ENCODE data around the gene COL11A2.
"Not testable (repeated sequence)": the region's sequence is repeated elsewhere in the genome, so short reads cannot be mapped to it uniquely, and the experiment has no call there.

Gene COL11A2

DNA sequence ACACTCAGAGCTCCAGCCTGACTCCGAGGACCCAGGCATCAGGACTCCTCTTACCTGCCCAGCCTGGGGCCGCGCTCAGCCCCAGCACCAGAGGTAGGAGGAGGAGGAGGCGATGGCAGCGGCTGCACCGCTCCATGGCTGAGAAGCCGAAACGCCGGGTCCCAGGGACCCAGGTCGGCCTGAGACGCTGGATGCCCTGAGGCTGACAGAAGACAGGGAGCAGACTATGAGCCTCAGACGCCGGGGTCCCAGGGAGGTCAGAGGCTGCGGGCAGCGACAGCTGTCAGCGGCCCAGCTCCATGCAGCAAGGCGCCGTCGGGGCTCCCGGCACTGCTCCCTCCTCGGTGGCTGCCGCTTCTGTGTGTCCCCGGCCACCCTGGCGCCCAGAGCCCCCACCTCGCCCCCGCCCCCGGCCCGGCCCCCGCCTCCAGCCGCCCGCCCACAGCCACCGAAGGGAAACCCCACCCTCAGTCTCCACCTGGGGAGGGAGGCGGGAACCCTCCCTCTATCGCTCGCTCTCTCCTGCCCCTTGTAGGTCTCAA, at the start of gene COL11A2:
COL11A2 (minus strand) TSS at position 363 of the 542 bp plus-strand sequence; CDS start at position 136, 227 bp downstream.
- H3K27ac Mint-ChIP-seq, result no peak within 1 kb of the TSS
- peaks cover 59% of the 10 kb centered on the region for H3K27me3 Mint-ChIP-seq
- intact Hi-C loops (cut with micrococcal nuclease), result no loop called here
- H3K36me3 Mint-ChIP-seq (ENCODE audit: low read depth), result peaks cover 34% of the 10 kb centered on the region
- H3K4me1 Mint-ChIP-seq (ENCODE audit: low read depth), result peaks cover 27% of the 10 kb centered on the region
- H3K9me3 Mint-ChIP-seq, result no peaks in the 10 kb centered on the region
- peak within 1 kb of the TSS; percentile 68 for H3K4me3 Mint-ChIP-seq

DNA sequence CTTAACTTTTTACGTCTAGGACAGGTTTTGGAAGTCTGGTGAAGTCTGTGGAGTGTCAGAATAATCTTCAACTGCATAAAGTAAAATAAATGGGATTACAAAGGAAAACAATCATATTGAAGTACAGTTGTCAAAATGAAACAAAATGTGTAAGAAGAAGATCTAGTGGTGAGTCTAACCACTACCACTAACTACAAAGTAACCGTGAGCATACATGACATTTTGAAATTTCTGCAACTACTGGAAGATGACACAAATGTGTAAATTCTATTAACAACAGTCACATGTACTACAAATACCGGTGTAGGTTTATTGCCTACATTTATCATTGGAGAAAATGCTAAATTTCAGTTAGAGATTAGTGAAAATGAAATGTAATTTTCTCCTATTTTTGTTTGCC, 49.7 kb upstream of the COL11A2 start:
- intact Hi-C loops (cut with micrococcal nuclease), result no loop called here
- Mint-ChIP-seq H3K36me3 (ENCODE audit: low read depth) (no peaks in the 10 kb centered on the region), H3K9me3 (no peaks in the 10 kb centered on the region), H3K27me3 (peaks cover 35% of the 10 kb centered on the region), H3K4me1 (ENCODE audit: low read depth) (peaks cover 14% of the 10 kb centered on the region), H3K4me3 (no peak overlapping the region), H3K27ac (no peak overlapping the region)

DNA sequence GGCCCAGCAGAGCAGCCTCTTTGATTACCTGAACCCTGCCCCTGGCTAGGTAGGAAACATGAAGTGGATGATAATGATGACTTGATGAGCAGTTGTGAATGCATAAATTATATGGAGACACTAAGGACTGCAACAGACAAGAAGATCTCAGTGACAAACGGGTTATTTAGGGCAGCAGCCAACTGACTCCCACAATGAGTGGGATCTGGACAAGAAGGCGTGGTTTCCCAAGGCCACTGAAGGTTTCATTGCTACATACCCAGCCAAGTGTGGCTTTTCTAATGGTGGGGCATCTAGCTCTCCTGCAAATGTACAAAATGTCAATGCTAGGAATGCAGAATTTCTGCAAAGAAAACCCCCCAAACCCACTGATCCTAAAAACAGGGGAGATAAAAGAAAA, 45.5 kb upstream of the COL11A2 start:
- no peaks in the 10 kb centered on the region for H3K36me3 Mint-ChIP-seq (ENCODE audit: low read depth)
- intact Hi-C loops (cut with micrococcal nuclease), result no loop called here
- H3K27ac Mint-ChIP-seq, result no peak overlapping the region
- H3K4me1 Mint-ChIP-seq (ENCODE audit: low read depth), result peaks cover 14% of the 10 kb centered on the region
- no peak overlapping the region for H3K4me3 Mint-ChIP-seq
- no peaks in the 10 kb centered on the region for H3K9me3 Mint-ChIP-seq
- peaks cover 51% of the 10 kb centered on the region for H3K27me3 Mint-ChIP-seq

DNA sequence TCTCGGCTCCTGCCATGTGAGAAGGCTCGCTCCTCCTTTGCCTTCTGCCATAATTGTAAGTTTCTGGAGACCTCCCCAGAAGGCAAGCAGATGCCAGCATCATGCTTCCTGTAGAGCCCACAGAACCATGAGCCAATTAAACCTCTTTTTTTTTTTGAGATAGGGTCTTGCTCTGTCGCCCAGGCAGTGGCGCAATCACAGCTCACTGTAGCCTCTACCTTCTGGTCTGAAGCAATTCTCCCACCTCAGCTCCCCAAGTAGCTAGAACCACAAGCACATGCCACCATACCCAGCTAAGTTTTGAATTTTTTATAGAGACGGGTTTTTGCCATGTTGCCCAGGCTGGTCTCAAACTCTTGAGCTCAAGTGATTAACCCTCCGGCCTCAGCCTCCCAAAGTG, 44.6 kb upstream of the COL11A2 start:
- peaks cover 49% of the 10 kb centered on the region for H3K27me3 Mint-ChIP-seq
- no peak overlapping the region for H3K4me3 Mint-ChIP-seq
- no peaks in the 10 kb centered on the region for H3K36me3 Mint-ChIP-seq (ENCODE audit: low read depth)
- H3K4me1 Mint-ChIP-seq (ENCODE audit: low read depth), result peaks cover 9% of the 10 kb centered on the region
- intact Hi-C loops (cut with micrococcal nuclease), result no loop called here
- H3K27ac Mint-ChIP-seq, result no peak overlapping the region
- H3K9me3 Mint-ChIP-seq, result no peaks in the 10 kb centered on the region

DNA sequence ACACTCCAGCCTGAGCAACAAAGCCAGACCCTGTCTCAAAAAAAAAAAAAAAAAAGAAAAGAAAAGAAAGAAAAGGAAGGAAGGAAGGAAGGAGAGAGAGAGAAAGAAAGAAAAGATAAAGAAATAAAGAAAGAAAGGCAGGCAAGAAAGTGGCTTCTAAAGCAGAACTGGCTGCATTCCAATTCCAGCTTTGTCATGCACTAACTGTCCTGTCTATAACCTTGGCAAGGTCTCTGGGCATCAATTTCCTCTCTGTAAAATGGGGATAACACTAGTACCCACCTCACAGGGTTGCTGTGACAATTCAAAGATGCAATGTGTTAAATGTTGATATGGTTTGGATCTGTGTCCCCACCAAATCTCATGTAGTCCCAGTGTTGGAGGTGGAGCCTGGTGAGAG, 44.1 kb upstream of the COL11A2 start:
- intact Hi-C loops (cut with micrococcal nuclease), result no loop called here
- no peak overlapping the region for H3K4me3 Mint-ChIP-seq
- H3K27me3 Mint-ChIP-seq, result peaks cover 53% of the 10 kb centered on the region
- H3K27ac Mint-ChIP-seq, result no peak overlapping the region
- peaks cover 6% of the 10 kb centered on the region for H3K4me1 Mint-ChIP-seq (ENCODE audit: low read depth)
- no peaks in the 10 kb centered on the region for H3K36me3 Mint-ChIP-seq (ENCODE audit: low read depth)
- no peaks in the 10 kb centered on the region for H3K9me3 Mint-ChIP-seq

DNA sequence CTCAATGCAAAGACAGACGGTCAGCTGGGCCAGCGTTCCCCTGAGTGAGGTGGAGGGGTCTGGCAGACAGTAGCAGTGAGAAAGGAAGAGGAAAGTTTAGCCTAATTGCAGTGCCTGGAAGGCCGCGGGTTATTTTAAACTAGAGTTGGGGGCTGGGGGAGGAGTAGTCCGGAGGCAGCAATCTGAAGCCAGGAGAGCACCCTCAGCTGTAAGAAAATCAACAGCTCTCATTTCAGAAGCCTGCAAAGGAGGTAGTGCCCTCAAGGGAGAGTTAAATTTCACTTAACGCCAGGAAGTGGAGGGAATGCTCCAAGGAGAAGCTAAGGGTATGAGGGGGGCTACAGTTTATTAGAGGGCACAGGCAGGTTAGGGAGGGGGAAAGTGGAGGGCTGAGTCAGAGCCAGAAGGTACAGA, 43.0 kb upstream of the COL11A2 start:
- Mint-ChIP-seq H3K9me3 (no peaks in the 10 kb centered on the region), H3K36me3 (ENCODE audit: low read depth) (no peaks in the 10 kb centered on the region), H3K27ac (no peak overlapping the region), H3K4me1 (ENCODE audit: low read depth) (peaks cover under 1% of the 10 kb centered on the region), H3K27me3 (peaks cover 55% of the 10 kb centered on the region), H3K4me3 (no peak overlapping the region)
- intact Hi-C loops (cut with micrococcal nuclease), result no loop called here

DNA sequence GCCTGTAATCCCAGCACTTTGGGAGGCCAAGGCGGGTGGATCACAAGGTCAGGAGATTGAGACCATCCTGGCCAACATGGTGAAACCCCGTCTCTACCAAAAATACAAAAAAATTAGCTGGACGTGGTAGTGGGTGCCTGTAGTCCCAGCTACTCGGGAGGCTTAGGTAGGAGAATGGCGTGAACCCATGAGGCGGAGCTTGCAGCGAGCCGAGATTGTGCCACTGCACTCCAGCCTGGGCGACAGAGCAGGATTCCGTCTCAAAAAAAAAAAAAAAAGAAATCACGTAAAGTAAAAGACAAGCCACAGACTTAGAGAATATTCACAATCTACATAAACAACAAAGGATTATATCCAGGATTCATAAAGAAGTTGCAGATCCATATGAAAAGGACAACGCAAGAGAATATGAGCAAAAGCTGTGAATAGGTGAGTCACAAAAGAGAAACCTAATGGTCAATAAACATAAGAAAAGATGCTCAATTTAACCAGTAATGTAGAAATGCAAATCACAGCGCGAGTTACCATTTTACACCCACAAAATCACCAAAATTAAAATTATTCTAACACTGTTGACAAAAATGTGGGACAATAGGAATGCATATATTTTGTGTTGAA, 34.3 kb upstream of the COL11A2 start:
- H3K36me3 Mint-ChIP-seq (ENCODE audit: low read depth); H3K4me3 Mint-ChIP-seq; intact Hi-C loops (cut with micrococcal nuclease); H3K9me3 Mint-ChIP-seq; H3K27ac Mint-ChIP-seq; H3K4me1 Mint-ChIP-seq (ENCODE audit: low read depth): not testable (repeated sequence)
- peaks cover 58% of the 10 kb centered on the region for H3K27me3 Mint-ChIP-seq

DNA sequence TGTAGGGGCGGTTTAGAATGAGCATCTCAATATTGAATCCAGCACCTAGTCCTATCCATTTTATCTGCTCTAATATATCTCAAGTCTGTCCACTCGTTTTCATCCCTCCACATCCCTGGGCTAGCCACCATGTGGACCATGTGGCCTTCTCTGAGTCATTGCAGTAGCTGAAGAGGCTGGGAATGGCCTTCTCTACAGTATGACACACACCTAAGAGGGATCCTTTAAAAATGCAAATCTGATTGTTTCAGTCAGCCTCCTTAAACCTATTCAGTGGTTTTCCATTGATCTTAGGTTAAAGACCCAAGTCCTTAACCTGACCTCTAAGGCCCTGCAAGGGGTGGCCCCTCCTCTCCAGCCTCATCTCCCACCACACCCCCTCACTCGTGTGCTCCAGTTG, 25.4 kb upstream of the COL11A2 start:
- H3K36me3 Mint-ChIP-seq (ENCODE audit: low read depth), result peaks cover 1% of the 10 kb centered on the region
- intact Hi-C loops (cut with micrococcal nuclease), result no loop called here

DNA sequence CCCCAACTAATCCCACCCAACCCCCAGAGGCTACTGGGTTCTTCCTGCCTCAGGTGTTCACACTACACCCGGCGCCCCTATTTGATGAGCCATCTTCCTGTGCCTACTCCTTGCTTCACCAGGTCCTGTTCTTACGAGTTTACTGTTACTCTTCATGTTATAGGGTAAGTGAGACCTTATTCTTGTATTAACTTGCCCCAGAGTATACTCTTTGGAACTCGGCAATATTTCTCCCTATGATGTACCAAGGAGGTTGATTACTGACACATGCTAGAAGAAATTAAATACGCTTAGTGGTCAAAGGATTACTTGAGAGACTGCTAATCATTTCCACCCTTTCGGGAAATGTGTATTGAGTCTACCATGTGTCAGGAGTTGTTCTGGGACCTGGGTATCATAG, 25.0 kb upstream of the COL11A2 start:
- Mint-ChIP-seq H3K4me1 (ENCODE audit: low read depth) (peaks cover 27% of the 10 kb centered on the region), H3K27ac (no peak overlapping the region), H3K36me3 (ENCODE audit: low read depth) (peaks cover 6% of the 10 kb centered on the region), H3K4me3 (no peak overlapping the region), H3K9me3 (no peaks in the 10 kb centered on the region), H3K27me3 (peaks cover 66% of the 10 kb centered on the region)
- intact Hi-C loops (cut with micrococcal nuclease), result no loop called here

More for the DNA sequence above, 25.4 kb upstream of the COL11A2 start:
- H3K27me3 Mint-ChIP-seq, result peaks cover 65% of the 10 kb centered on the region
- no peak overlapping the region for H3K4me3 Mint-ChIP-seq
- peaks cover 23% of the 10 kb centered on the region for H3K4me1 Mint-ChIP-seq (ENCODE audit: low read depth)
- H3K9me3 Mint-ChIP-seq, result no peaks in the 10 kb centered on the region
- no peak overlapping the region for H3K27ac Mint-ChIP-seq

DNA sequence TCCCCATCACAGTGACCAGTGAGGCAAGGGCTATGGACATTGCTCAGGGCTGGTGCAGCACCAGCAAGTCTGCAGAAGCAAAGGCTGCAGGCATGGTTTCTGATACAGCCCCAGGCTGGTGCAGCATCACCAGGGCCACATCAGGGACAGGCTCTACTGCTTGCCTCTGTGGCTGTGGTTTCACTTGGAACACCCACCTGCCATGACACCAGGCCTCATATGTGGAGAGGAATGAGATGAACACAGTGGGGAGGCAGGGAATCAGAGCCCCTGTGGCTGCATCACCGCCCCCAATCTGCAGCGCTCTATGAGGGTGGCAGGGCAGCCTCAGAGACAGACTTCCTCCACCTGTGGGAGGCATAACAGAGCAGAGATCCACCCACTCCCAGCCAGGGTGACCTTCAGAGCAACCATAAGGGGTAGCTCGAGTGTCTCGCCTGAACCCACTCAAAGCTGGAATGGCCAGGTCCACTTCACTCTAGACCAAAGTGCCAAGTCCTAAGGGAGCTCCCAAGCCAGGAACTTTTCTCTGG, 23.9 kb upstream of the COL11A2 start:
- H3K27ac Mint-ChIP-seq, result no peak overlapping the region
- peaks cover 64% of the 10 kb centered on the region for H3K27me3 Mint-ChIP-seq
- H3K4me1 Mint-ChIP-seq (ENCODE audit: low read depth), result peaks cover 32% of the 10 kb centered on the region
- peaks cover 16% of the 10 kb centered on the region for H3K36me3 Mint-ChIP-seq (ENCODE audit: low read depth)
- no peak overlapping the region for H3K4me3 Mint-ChIP-seq
- intact Hi-C loops (cut with micrococcal nuclease), result no loop called here
- no peaks in the 10 kb centered on the region for H3K9me3 Mint-ChIP-seq

DNA sequence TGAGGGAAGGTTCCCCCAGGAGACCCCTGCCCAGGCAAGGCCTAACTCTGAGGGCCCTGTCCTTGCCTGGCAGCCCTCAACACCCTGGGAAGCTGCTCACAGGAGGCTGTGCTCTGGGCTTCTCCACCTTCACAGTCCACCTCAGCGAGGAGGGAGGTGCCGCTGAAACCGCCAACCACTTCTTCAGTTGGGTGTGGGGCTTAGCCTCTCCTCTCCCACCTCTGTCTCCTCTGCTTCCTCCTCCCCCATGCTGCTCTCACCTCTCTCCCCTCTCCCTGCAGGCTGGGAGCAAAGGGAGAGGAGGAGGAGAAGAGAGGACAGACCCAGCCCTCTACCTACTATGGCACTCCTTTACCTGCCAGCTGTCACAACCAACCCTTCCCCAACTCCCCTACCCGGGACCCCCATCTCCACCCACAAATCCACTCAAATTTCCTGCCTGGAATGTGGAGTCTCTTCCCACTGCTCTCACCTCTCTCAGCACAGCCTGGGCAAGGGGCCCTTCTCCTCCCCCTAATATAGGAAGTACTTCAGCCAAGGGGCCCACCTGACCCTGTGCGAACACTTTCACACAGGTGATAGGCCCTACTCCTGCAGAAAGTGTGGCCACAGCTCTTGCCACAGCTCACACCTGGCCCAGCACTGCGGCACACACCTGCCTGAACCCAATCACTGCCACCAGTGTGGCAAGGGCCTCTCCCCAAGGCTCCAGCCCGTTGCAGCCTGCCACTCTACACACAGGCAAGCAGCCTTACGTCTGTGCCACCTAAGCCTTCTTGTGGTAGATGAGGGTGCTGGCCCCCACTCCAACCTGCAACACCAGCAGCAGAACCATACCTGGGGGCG, 23.2 kb upstream of the COL11A2 start:
- peaks cover 23% of the 10 kb centered on the region for H3K36me3 Mint-ChIP-seq (ENCODE audit: low read depth)
- H3K27me3 Mint-ChIP-seq, result peaks cover 61% of the 10 kb centered on the region
- intact Hi-C loops (cut with micrococcal nuclease), result no loop called here
- no peak overlapping the region for H3K4me3 Mint-ChIP-seq
- no peaks in the 10 kb centered on the region for H3K9me3 Mint-ChIP-seq
- H3K27ac Mint-ChIP-seq, result no peak overlapping the region
- peaks cover 32% of the 10 kb centered on the region for H3K4me1 Mint-ChIP-seq (ENCODE audit: low read depth)

DNA sequence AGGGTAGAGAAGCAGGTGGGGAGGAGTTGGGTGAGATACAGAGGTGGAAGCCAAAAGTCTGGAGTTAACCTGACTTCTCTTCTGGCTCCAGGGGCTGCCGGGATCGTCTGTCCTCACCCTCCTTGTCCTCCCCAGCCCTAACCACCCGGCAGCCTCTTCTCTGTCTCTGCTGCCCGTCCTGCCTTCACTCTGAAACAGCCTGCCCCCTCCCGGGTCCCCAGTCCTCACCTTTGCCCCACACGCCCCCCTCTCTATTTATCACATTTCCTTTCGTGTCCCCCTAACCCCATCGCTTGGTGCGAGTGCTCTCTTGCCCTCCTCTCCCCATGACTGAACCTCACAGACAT, 21.7 kb upstream of the COL11A2 start:
- intact Hi-C loops (cut with micrococcal nuclease), result no loop called here
- peaks cover 38% of the 10 kb centered on the region for H3K36me3 Mint-ChIP-seq (ENCODE audit: low read depth)
- peaks cover 47% of the 10 kb centered on the region for H3K4me1 Mint-ChIP-seq (ENCODE audit: low read depth)
- H3K4me3 Mint-ChIP-seq, result peak overlapping the region; percentile 77
- H3K9me3 Mint-ChIP-seq, result no peaks in the 10 kb centered on the region
- peaks cover 55% of the 10 kb centered on the region for H3K27me3 Mint-ChIP-seq
- peak overlapping the region; percentile 65 for H3K27ac Mint-ChIP-seq

DNA sequence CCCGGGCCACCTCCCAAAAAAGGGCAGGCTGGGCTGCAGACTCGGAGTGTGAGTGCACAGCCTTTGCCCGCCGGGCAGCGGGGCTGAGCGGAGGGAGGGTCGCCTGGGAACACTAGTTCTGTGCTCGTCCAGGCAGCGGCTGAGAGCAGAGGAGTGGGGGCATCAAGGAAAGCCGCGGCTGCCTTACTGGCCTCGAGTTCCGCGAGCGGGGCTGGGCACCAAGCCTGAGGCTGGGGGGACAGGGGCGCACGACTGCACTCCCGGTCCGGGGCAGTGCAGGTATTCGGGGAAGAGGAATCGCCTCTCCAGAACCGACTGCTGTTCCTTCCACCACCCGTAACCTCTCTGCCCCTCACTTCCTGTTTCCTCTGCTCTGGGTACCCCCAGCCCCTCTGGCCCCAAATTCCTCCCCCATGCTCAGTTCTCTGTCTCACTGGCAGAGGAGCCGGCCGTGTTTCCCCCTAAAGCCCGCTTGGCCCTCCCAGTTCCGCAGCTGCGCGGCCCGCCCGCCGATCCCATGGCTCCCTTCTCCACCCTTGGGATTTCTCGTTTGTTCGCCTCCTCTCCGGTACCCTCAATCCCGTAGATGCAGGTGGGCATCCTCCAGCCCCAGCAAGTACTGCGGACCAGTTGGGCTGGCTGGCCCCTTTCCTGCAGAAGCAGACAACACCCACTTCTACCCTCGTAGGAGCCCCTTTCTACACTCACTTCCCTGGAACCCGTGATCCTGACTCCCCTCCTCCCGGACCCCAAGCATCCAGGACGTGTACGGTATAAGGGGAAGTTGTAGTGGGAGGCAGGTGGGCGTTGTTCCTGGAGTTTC, 21.1 kb upstream of the COL11A2 start:
- H3K4me1 Mint-ChIP-seq (ENCODE audit: low read depth), result peaks cover 47% of the 10 kb centered on the region

DNA sequence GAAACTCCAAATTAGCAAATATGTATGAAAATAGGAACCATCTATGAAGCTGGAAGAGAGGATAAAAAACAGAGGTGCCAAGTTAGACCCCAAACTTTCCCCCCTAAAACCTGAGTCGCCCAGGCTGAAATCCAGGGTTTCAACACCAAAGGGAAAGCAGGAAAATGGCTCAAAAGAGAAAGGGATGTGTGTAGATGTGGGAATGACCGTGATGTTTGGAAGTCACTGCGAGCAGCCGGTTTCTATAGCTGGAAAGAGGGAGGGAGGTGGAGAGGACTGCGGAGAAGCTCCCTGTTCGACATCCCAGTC, 20.5 kb upstream of the COL11A2 start:
- peak overlapping the region; percentile 65 for H3K27ac Mint-ChIP-seq
- H3K4me1 Mint-ChIP-seq (ENCODE audit: low read depth), result peaks cover 47% of the 10 kb centered on the region
- peaks cover 50% of the 10 kb centered on the region for H3K36me3 Mint-ChIP-seq (ENCODE audit: low read depth)
- H3K9me3 Mint-ChIP-seq, result no peaks in the 10 kb centered on the region
- intact Hi-C loops (cut with micrococcal nuclease), result no loop called here
- peak overlapping the region; percentile 77 for H3K4me3 Mint-ChIP-seq
- peaks cover 50% of the 10 kb centered on the region for H3K27me3 Mint-ChIP-seq

More for the DNA sequence above, 21.1 kb upstream of the COL11A2 start:
- Mint-ChIP-seq H3K27me3 (peaks cover 54% of the 10 kb centered on the region), H3K36me3 (ENCODE audit: low read depth) (peaks cover 44% of the 10 kb centered on the region), H3K4me3 (peak overlapping the region; percentile 77), H3K27ac (peak overlapping the region; percentile 65), H3K9me3 (no peaks in the 10 kb centered on the region)
- intact Hi-C loops (cut with micrococcal nuclease), result no loop called here

All from dendritic cell treated with granulocyte-macrophage colony-stimulating factor and Interleukin-4, amounts not matched to agents 40 ng/mL and 50 ng/mL, for 4 days (primary cell).